ENCODE data around the gene NCKAP5. TPM values are rescaled to one million over a fixed set of nuclear protein-coding genes. Genes with fewer than 3 reads are reported as not detected.

NCKAP5 gene
- total and polyA plus RNA-seq, 4 donors: 0.57 to 2.8 (median 2.4) TPM

DNA sequence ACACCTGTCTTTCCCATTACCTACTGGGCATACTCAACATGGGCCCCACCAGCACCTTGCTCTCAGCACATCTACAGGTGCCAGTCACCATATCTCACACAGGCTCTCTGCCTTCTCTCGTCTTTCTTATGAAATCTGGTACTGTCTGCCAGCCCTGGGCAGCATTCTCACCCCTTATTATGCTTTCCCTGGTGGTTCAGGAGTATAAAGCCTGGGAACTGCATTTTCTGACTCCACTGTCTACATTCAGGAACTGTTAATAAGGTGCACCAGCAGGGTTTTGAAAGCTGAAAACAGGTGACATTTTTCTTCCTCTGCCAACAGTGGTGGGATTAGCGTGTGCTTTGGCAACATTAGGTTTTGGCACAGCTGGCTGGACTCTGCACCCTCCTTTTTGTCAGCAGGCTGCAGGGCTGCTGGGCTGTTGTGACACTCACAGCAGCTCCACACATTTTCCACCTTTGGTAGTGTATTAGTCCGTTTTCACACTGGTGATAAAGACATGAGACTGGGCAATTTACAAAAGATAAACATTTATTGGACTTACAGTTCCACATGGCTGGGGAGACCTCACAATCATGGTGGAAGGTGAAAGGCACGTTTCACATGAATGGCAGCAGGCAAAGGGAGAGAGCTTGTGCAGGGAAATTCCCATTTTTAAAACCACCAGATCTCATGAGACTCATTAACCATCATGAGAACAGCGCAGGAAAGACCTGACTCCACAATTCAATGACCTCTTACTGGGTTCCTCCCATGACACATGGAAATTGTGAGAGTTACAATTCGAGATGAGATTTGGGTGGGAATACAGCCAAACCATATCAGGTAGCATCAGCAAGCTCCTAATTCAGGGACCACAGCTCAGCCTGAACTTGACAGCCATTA is 555.2 kb downstream of the NCKAP5 start:
- Histone ChIP-seq H3K4me3 (ENCODE audit: low read depth in 1 of 3, low read length in 3 of 3) (no peak overlapping the region), H3K9me3 (ENCODE audit: control insufficient read depth in 4 of 4, low read length in 3 of 4) (no peaks in the 10 kb centered on the region), H3K36me3 (ENCODE audit: control insufficient read depth in 4 of 4, insufficient read depth in 3 of 4, low read depth in 1 of 4, low read length in 3 of 4) (no peaks in the 10 kb centered on the region), H3K27me3 (ENCODE audit: control insufficient read depth in 4 of 4, insufficient read depth in 4 of 4, low read length in 3 of 4) (no peaks in the 10 kb centered on the region), H3K4me1 (ENCODE audit: control insufficient read depth in 4 of 4, insufficient read depth in 4 of 4, low read length in 3 of 4) (peaks cover 0 to 4% (median 3%) of the 10 kb centered on the region in 4 donors), H3K9ac (ENCODE audit: low read depth in 1 of 2, low read length in 2 of 2) (no peak overlapping the region), H3K27ac (ENCODE audit: low read depth in 1 of 2, low read length in 2 of 2) (no peak overlapping the region)
- WGBS: 50% methylated on average over 6 of the region's 6 CpGs
- TF ChIP-seq NR2F2 (IDR thresholded peaks at IDR 0.05) (no peak), YY1 (IDR thresholded peaks at IDR 0.05) (peak; percentile 10), SP1 (IDR thresholded peaks at IDR 0.05) (peak; percentile 51), MAX (IDR thresholded peaks at IDR 0.05) (peak; percentile 25), EGR1 (IDR thresholded peaks at IDR 0.05; ENCODE audit: low read depth in 2 of 2) (no peak), HNF4A (conservative IDR thresholded peaks at IDR 0.05) (peak; percentile 77), JUND (IDR thresholded peaks at IDR 0.05) (no peak), RXRA (IDR thresholded peaks at IDR 0.05) (no peak)
- TF ChIP-seq, protein P1, sequence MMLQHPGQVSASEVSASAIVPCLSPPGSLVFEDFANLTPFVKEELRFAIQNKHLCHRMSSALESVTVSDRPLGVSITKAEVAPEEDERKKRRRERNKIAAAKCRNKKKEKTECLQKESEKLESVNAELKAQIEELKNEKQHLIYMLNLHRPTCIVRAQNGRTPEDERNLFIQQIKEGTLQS (IDR thresholded peaks at IDR 0.05): no peak
- no peak for DNase-seq (ENCODE audit: low spot score)

DNA sequence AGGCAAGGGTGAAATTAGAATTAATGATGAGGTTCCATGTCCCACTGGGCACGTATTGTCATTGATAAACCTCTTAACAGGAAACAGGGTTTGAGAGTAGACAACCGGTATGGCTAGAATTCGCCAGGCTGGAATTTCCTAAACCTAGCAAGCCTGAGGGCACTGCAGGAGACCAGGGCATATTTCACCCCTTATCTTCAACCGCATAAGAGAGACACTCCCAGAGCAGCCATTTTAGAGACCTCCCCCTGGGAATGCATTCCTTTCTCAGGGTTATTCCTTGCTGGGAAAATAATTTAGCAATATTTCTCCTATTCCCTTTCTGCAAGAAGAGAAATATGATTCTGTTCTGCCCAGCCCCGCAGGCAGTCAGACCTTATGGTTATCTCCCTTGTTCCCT is 563.6 kb downstream of the NCKAP5 start:
- TF ChIP-seq GABPA (IDR thresholded peaks at IDR 0.05 in 1 of 2, conservative IDR thresholded peaks at IDR 0.05 in 1 of 2): no peak
- TF ChIP-seq HNF4G (IDR thresholded peaks at IDR 0.05): no peak
- no peak for TF ChIP-seq RAD21 (IDR thresholded peaks at IDR 0.05)
- TF ChIP-seq TAF1 (conservative IDR thresholded peaks at IDR 0.05): no peak
- TF ChIP-seq RXRA (IDR thresholded peaks at IDR 0.05): no peak
- no peak for TF ChIP-seq JUND (IDR thresholded peaks at IDR 0.05)
- no peak for TF ChIP-seq FOXA2 (IDR thresholded peaks at IDR 0.05)
- no peak for TF ChIP-seq EGR1 (IDR thresholded peaks at IDR 0.05; ENCODE audit: low read depth in 2 of 2)
- no peak for TF ChIP-seq SP1 (IDR thresholded peaks at IDR 0.05)
- TF ChIP-seq ZBTB33 (IDR thresholded peaks at IDR 0.05): no peak
- TF ChIP-seq FOXA1 (IDR thresholded peaks at IDR 0.05): no peak
- Histone ChIP-seq H3K27me3 (ENCODE audit: control insufficient read depth in 4 of 4, insufficient read depth in 4 of 4, low read length in 3 of 4) (no peaks in the 10 kb centered on the region), H3K9ac (ENCODE audit: low read depth in 1 of 2, low read length in 2 of 2) (no peak overlapping the region), H3K27ac (ENCODE audit: low read depth in 1 of 2, low read length in 2 of 2) (no peak overlapping the region), H3K36me3 (ENCODE audit: control insufficient read depth in 4 of 4, insufficient read depth in 3 of 4, low read depth in 1 of 4, low read length in 3 of 4) (no peaks in the 10 kb centered on the region), H3K4me1 (ENCODE audit: control insufficient read depth in 4 of 4, insufficient read depth in 4 of 4, low read length in 3 of 4) (no peaks in the 10 kb centered on the region), H3K9me3 (ENCODE audit: control insufficient read depth in 4 of 4, low read length in 3 of 4) (peaks cover 0 to 2% (median 0%) of the 10 kb centered on the region in 4 donors), H3K4me3 (ENCODE audit: low read depth in 1 of 3, low read length in 3 of 3) (no peak overlapping the region)
- WGBS: 96% methylated on average over 5 of the region's 5 CpGs
- DNase-seq (ENCODE audit: low spot score): no peak

DNA sequence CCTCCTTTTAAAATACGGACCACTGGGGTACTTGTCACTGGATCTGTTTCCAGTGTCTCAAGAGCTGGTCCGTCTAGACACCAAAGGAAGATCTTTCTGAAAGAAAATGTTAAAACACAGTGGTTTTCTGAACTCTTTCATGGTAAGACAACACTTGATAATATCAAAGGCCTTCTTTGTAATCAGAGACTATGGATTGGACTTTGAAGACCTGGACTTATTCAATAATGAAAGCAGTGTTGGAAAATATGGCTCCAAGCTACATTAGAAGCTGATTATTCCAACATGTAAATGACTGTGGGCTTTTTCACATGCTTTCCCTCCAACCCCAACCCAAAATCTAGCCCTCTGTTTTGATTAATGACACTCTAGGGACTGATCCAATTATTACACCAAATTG is 568.8 kb downstream of the NCKAP5 start:
- no peaks in the 10 kb centered on the region for H3K27me3 ChIP-seq (ENCODE audit: control insufficient read depth in 4 of 4, insufficient read depth in 4 of 4, low read length in 3 of 4)
- no peaks in the 10 kb centered on the region for H3K9me3 ChIP-seq (ENCODE audit: control insufficient read depth in 4 of 4, low read length in 3 of 4)
- H3K27ac ChIP-seq (ENCODE audit: low read depth in 1 of 2, low read length in 2 of 2): no peak overlapping the region
- no peak overlapping the region for H3K9ac ChIP-seq (ENCODE audit: low read depth in 1 of 2, low read length in 2 of 2)
- DNase-seq (ENCODE audit: low spot score): no peak
- H3K36me3 ChIP-seq (ENCODE audit: control insufficient read depth in 4 of 4, insufficient read depth in 3 of 4, low read depth in 1 of 4, low read length in 3 of 4): no peaks in the 10 kb centered on the region
- no peaks in the 10 kb centered on the region for H3K4me1 ChIP-seq (ENCODE audit: control insufficient read depth in 4 of 4, insufficient read depth in 4 of 4, low read length in 3 of 4)
- WGBS: 95% methylated on average over 2 of the region's 2 CpGs
- no peak overlapping the region for H3K4me3 ChIP-seq (ENCODE audit: low read depth in 1 of 3, low read length in 3 of 3)
- TF ChIP-seq HNF4A (conservative IDR thresholded peaks at IDR 0.05): no peak
- no peak for TF ChIP-seq GABPA (IDR thresholded peaks at IDR 0.05 in 1 of 2, conservative IDR thresholded peaks at IDR 0.05 in 1 of 2)
- TF ChIP-seq SP1 (IDR thresholded peaks at IDR 0.05): no peak
- TF ChIP-seq EGR1 (IDR thresholded peaks at IDR 0.05; ENCODE audit: low read depth in 2 of 2): no peak
- TF ChIP-seq, protein P1 (IDR thresholded peaks at IDR 0.05): no peak
- TF ChIP-seq HNF4G (IDR thresholded peaks at IDR 0.05): no peak
- TF ChIP-seq, protein P2, sequence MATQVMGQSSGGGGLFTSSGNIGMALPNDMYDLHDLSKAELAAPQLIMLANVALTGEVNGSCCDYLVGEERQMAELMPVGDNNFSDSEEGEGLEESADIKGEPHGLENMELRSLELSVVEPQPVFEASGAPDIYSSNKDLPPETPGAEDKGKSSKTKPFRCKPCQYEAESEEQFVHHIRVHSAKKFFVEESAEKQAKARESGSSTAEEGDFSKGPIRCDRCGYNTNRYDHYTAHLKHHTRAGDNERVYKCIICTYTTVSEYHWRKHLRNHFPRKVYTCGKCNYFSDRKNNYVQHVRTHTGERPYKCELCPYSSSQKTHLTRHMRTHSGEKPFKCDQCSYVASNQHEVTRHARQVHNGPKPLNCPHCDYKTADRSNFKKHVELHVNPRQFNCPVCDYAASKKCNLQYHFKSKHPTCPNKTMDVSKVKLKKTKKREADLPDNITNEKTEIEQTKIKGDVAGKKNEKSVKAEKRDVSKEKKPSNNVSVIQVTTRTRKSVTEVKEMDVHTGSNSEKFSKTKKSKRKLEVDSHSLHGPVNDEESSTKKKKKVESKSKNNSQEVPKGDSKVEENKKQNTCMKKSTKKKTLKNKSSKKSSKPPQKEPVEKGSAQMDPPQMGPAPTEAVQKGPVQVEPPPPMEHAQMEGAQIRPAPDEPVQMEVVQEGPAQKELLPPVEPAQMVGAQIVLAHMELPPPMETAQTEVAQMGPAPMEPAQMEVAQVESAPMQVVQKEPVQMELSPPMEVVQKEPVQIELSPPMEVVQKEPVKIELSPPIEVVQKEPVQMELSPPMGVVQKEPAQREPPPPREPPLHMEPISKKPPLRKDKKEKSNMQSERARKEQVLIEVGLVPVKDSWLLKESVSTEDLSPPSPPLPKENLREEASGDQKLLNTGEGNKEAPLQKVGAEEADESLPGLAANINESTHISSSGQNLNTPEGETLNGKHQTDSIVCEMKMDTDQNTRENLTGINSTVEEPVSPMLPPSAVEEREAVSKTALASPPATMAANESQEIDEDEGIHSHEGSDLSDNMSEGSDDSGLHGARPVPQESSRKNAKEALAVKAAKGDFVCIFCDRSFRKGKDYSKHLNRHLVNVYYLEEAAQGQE (IDR thresholded peaks at IDR 0.05): no peak
- no peak for TF ChIP-seq TAF1 (conservative IDR thresholded peaks at IDR 0.05)
- TF ChIP-seq, protein P3, sequence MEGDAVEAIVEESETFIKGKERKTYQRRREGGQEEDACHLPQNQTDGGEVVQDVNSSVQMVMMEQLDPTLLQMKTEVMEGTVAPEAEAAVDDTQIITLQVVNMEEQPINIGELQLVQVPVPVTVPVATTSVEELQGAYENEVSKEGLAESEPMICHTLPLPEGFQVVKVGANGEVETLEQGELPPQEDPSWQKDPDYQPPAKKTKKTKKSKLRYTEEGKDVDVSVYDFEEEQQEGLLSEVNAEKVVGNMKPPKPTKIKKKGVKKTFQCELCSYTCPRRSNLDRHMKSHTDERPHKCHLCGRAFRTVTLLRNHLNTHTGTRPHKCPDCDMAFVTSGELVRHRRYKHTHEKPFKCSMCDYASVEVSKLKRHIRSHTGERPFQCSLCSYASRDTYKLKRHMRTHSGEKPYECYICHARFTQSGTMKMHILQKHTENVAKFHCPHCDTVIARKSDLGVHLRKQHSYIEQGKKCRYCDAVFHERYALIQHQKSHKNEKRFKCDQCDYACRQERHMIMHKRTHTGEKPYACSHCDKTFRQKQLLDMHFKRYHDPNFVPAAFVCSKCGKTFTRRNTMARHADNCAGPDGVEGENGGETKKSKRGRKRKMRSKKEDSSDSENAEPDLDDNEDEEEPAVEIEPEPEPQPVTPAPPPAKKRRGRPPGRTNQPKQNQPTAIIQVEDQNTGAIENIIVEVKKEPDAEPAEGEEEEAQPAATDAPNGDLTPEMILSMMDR (IDR thresholded peaks at IDR 0.05; ENCODE audit: low read depth, low read length, missing input control): no peak
- no peak for TF ChIP-seq FOXA1 (IDR thresholded peaks at IDR 0.05)
- no peak for TF ChIP-seq JUND (IDR thresholded peaks at IDR 0.05)
- no peak for TF ChIP-seq YY1 (IDR thresholded peaks at IDR 0.05)
- TF ChIP-seq FOXA2 (IDR thresholded peaks at IDR 0.05): no peak
- no peak for TF ChIP-seq NR2F2 (IDR thresholded peaks at IDR 0.05)
